ENCODE data around the gene TTC39A. TPM values are rescaled to one million over a fixed set of nuclear protein-coding genes. Genes with fewer than 3 reads are reported as not detected.

The TTC39A gene
- 19.6 TPM for polyA plus RNA-seq (2012; ENCODE audit: insufficient read length, low read depth)

DNA sequence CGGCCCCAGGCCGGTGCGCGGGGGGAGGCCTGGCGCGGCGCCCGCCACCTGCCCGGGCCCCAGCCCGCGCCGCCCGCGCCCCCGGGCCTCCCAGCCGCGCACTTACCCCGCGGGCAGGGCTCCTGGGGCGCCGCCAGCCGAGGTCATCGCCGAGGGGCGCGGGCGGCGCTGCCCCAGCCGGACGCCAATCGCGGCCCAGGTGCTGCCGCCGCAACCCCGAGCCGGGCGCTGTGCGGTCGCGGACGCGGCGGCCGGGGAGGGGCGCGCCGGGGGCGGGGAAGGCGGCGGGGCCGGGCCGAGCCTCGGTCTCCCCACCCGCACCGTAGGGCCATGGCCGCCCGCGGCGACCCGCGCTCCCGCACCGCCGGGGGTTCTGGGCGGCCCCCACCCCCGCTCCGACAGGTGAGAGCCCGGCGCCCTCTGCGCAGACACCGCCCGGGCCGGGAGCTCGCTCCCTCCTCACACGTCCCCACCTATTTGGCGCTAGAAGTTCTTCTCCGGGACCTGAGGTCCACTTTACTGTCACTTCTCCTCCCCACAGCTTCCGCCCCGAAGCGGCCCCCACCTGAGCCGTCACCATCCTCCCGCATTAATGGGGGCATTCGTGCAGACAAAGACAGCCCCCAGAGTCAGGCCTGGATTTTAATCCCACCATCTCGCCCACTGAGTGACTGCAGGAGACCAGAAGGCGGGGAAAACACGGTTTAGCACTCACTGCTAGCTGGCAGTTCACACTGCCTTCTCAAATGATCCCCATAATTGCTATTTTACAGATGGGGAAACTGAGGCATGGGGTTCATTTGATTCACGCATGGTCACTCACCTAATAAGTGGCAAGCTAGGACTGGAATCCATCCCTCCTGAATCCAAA, at the start of gene TTC39A:
TTC39A (minus strand) TSS at position 232 of the 871 bp plus-strand sequence; CDS start at position 147, 85 bp downstream.
- TF ChIP-seq TAF1 (IDR thresholded peaks at IDR 0.05; ENCODE audit: borderline replicate concordance, insufficient read depth, low read length), result no peak
- TF ChIP-seq, protein P1, sequence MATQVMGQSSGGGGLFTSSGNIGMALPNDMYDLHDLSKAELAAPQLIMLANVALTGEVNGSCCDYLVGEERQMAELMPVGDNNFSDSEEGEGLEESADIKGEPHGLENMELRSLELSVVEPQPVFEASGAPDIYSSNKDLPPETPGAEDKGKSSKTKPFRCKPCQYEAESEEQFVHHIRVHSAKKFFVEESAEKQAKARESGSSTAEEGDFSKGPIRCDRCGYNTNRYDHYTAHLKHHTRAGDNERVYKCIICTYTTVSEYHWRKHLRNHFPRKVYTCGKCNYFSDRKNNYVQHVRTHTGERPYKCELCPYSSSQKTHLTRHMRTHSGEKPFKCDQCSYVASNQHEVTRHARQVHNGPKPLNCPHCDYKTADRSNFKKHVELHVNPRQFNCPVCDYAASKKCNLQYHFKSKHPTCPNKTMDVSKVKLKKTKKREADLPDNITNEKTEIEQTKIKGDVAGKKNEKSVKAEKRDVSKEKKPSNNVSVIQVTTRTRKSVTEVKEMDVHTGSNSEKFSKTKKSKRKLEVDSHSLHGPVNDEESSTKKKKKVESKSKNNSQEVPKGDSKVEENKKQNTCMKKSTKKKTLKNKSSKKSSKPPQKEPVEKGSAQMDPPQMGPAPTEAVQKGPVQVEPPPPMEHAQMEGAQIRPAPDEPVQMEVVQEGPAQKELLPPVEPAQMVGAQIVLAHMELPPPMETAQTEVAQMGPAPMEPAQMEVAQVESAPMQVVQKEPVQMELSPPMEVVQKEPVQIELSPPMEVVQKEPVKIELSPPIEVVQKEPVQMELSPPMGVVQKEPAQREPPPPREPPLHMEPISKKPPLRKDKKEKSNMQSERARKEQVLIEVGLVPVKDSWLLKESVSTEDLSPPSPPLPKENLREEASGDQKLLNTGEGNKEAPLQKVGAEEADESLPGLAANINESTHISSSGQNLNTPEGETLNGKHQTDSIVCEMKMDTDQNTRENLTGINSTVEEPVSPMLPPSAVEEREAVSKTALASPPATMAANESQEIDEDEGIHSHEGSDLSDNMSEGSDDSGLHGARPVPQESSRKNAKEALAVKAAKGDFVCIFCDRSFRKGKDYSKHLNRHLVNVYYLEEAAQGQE (IDR thresholded peaks at IDR 0.05; ENCODE audit: insufficient read depth in 1 of 2, low read depth in 2 of 2, low read length in 2 of 2), result no peak
- no peak for TF ChIP-seq FOXP2 (optimal IDR thresholded peaks at IDR 0.05; ENCODE audit: borderline replicate concordance, extremely low read depth, extremely low read length, insufficient read depth)
- no peak for TF ChIP-seq POLR2AphosphoS5 (IDR thresholded peaks at IDR 0.05; ENCODE audit: low read depth, low read length)
- TF ChIP-seq SIN3A (IDR thresholded peaks at IDR 0.05; ENCODE audit: borderline replicate concordance, insufficient read depth, low read length), result no peak

DNA sequence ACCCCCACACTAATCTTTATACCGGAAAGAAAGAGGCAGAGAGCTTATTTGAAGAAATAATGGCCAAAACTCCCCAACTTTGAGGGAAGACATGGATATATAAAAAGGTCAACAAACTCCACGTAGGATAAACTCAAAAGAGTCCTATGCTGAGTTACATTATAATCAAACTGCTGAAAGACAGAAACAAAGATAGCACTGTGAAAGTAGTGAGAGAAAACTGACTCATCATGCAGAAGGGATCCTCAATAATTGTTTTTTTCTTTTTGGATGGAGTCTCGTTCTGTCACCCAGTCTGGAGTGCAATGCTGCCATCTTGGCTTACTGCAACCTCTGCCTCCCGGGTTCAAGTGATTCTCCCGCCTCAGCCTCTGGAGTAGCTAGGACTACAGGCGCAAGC, 48.5 kb upstream of the TTC39A start:
- TF ChIP-seq SIN3A (IDR thresholded peaks at IDR 0.05; ENCODE audit: borderline replicate concordance, insufficient read depth, low read length), result no peak
- TF ChIP-seq FOXP2 (optimal IDR thresholded peaks at IDR 0.05; ENCODE audit: borderline replicate concordance, extremely low read depth, extremely low read length, insufficient read depth), result no peak
- no peak for TF ChIP-seq POLR2AphosphoS5 (IDR thresholded peaks at IDR 0.05; ENCODE audit: low read depth, low read length)
- no peak for TF ChIP-seq TAF1 (IDR thresholded peaks at IDR 0.05; ENCODE audit: borderline replicate concordance, insufficient read depth, low read length)
- TF ChIP-seq, protein P1 (IDR thresholded peaks at IDR 0.05; ENCODE audit: insufficient read depth in 1 of 2, low read depth in 2 of 2, low read length in 2 of 2), result no peak

DNA sequence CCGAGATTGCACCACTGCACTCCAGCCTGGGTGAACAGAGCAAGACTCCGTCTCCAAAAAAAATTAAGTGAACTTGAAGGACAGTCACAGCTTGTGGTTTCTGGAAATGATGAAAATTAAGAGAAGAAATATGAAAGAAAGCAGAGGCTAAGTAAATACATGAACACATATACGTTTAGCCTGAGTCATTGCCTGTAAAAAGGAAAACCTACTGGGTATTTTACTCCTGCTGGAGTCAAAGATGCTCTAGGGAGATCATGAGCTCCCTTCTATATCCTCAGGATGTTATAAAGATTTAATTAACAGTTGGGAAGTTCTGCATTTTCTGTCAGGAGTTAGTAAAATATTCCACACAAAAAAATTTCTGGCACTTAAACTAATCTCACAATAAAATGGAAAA, 43.5 kb upstream of the TTC39A start:
- TF ChIP-seq, protein P1 (IDR thresholded peaks at IDR 0.05; ENCODE audit: insufficient read depth in 1 of 2, low read depth in 2 of 2, low read length in 2 of 2), result no peak
- TF ChIP-seq TAF1 (IDR thresholded peaks at IDR 0.05; ENCODE audit: borderline replicate concordance, insufficient read depth, low read length), result no peak
- TF ChIP-seq SIN3A (IDR thresholded peaks at IDR 0.05; ENCODE audit: borderline replicate concordance, insufficient read depth, low read length), result no peak
- no peak for TF ChIP-seq FOXP2 (optimal IDR thresholded peaks at IDR 0.05; ENCODE audit: borderline replicate concordance, extremely low read depth, extremely low read length, insufficient read depth)
- no peak for TF ChIP-seq POLR2AphosphoS5 (IDR thresholded peaks at IDR 0.05; ENCODE audit: low read depth, low read length)

DNA sequence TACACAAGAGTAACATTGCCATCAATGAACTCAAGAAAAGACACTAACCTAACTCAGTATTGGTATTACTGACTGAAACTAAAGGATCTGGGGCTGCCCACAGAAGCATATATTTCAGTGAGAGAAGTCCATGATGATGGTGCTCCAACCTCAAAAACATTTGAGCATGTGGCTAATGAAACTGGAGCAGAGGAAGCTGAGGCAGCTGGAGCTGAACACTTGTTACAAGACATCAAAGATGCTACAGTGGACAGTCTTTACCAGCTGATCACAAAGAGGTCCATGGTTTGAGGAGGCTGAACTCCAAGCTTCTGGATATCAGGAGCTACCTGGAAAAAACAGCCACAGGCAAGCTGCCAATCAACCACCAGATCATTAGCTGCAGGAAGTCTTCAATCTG, 42.2 kb upstream of the TTC39A start:
- TF ChIP-seq FOXP2 (optimal IDR thresholded peaks at IDR 0.05; ENCODE audit: borderline replicate concordance, extremely low read depth, extremely low read length, insufficient read depth) (no peak), SIN3A (IDR thresholded peaks at IDR 0.05; ENCODE audit: borderline replicate concordance, insufficient read depth, low read length) (no peak), TAF1 (IDR thresholded peaks at IDR 0.05; ENCODE audit: borderline replicate concordance, insufficient read depth, low read length) (no peak), POLR2AphosphoS5 (IDR thresholded peaks at IDR 0.05; ENCODE audit: low read depth, low read length) (no peak)
- TF ChIP-seq, protein P1 (IDR thresholded peaks at IDR 0.05; ENCODE audit: insufficient read depth in 1 of 2, low read depth in 2 of 2, low read length in 2 of 2), result no peak

Data from PFSK-1 (cell line).